ENCODE data around the gene ZBTB1. TPM values are rescaled to one million over a fixed set of nuclear protein-coding genes. Genes with fewer than 3 reads are reported as not detected.

ZBTB1 gene, protein sequence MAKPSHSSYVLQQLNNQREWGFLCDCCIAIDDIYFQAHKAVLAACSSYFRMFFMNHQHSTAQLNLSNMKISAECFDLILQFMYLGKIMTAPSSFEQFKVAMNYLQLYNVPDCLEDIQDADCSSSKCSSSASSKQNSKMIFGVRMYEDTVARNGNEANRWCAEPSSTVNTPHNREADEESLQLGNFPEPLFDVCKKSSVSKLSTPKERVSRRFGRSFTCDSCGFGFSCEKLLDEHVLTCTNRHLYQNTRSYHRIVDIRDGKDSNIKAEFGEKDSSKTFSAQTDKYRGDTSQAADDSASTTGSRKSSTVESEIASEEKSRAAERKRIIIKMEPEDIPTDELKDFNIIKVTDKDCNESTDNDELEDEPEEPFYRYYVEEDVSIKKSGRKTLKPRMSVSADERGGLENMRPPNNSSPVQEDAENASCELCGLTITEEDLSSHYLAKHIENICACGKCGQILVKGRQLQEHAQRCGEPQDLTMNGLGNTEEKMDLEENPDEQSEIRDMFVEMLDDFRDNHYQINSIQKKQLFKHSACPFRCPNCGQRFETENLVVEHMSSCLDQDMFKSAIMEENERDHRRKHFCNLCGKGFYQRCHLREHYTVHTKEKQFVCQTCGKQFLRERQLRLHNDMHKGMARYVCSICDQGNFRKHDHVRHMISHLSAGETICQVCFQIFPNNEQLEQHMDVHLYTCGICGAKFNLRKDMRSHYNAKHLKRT
- 10 to 100 TPM; 34.3 to 74.0 (median 43.2) TPM for total RNA-seq

- Histone ChIP-seq H3K27ac (peak within 1 kb of the TSS; percentile 95 to 100 (median 100)), H3K27me3 (no peaks in the 10 kb centered on the region), H3K9me3 (no peaks in the 10 kb centered on the region), H3K4me3 (peak within 1 kb of the TSS; percentile 42 to 88 (median 65)), H3K36me3 (no peaks in the 10 kb centered on the region), H3K4me1 (peaks cover 47 to 75% (median 58%) of the 10 kb centered on the region in 4 donors)
- TF ChIP-seq EP300 (IDR thresholded peaks at IDR 0.05) (no peak), POLR2A (IDR thresholded peaks at IDR 0.05) (peak in 3 of 4 donors; percentile 80 to 93 (median 92)), POLR2AphosphoS5 (IDR thresholded peaks at IDR 0.05) (peak; percentile 53 to 83), CTCF (IDR thresholded peaks at IDR 0.05) (peak in 2 of 6 experiments; percentile 7 to 18)
- peak; percentile 81 to 86 for ATAC-seq (ENCODE audit: low FRiP score in 2 of 2)
- 1 to 2% methylated on average over 13 to 16 of the region's 63 CpGs for WGBS, 2 donors
- peak; percentile 90 to 97 for DNase-seq
Observed at GRCh38 chr14:64504310-64504896, at the start of gene ZBTB1. ZBTB1 (plus strand) TSS chr14:64504770; CDS start chr14:64521505, 16,735 bp downstream.

GRCh38 chr14:64459405-64460136 is 45.0 kb upstream of the ZBTB1 start:
- H3K27me3 ChIP-seq: no peaks in the 10 kb centered on the region
- ATAC-seq (ENCODE audit: low FRiP score in 2 of 2) (no peak), DNase-seq (no peak)
- no peaks in the 10 kb centered on the region for H3K9me3 ChIP-seq
- no peak overlapping the region for H3K27ac ChIP-seq
- no peak for TF ChIP-seq POLR2A (IDR thresholded peaks at IDR 0.05)
- TF ChIP-seq POLR2AphosphoS5 (IDR thresholded peaks at IDR 0.05): no peak
- TF ChIP-seq CTCF (IDR thresholded peaks at IDR 0.05): no peak
- no peak for TF ChIP-seq EP300 (IDR thresholded peaks at IDR 0.05)
- H3K4me3 ChIP-seq: no peak overlapping the region
- WGBS, 2 donors: 66 to 69% methylated on average over 4 of the region's 4 CpGs
- peaks cover 2 to 3% (median 2%) of the 10 kb centered on the region in 4 donors for H3K4me1 ChIP-seq
- peaks cover 3 to 18% (median 4%) of the 10 kb centered on the region in 4 donors for H3K36me3 ChIP-seq

GRCh38 chr14:64461221-64461620 is 43.3 kb upstream of the ZBTB1 start:
- H3K36me3 ChIP-seq: peaks cover 0 to 4% (median 1%) of the 10 kb centered on the region in 4 donors
- no peak for TF ChIP-seq CTCF (IDR thresholded peaks at IDR 0.05)
- no peak for TF ChIP-seq POLR2AphosphoS5 (IDR thresholded peaks at IDR 0.05)
- TF ChIP-seq EP300 (IDR thresholded peaks at IDR 0.05): no peak
- no peak for TF ChIP-seq POLR2A (IDR thresholded peaks at IDR 0.05)
- H3K27ac ChIP-seq: no peak overlapping the region
- H3K4me1 ChIP-seq: peaks cover 9 to 17% (median 12%) of the 10 kb centered on the region in 4 donors
- peaks cover 0 to 11% (median 0%) of the 10 kb centered on the region in 4 donors for H3K27me3 ChIP-seq
- H3K4me3 ChIP-seq: no peak overlapping the region
- DNase-seq (no peak), ATAC-seq (ENCODE audit: low FRiP score in 2 of 2) (no peak)
- no peaks in the 10 kb centered on the region for H3K9me3 ChIP-seq
- WGBS, 2 donors: 85 to 87% methylated on average over 3 of the region's 3 CpGs

GRCh38 chr14:64463195-64463594 is 41.4 kb upstream of the ZBTB1 start:
- Histone ChIP-seq H3K4me1 (peaks cover 9 to 20% (median 13%) of the 10 kb centered on the region in 4 donors), H3K27ac (no peak overlapping the region), H3K4me3 (no peak overlapping the region), H3K9me3 (no peaks in the 10 kb centered on the region), H3K27me3 (peaks cover 0 to 11% (median 0%) of the 10 kb centered on the region in 4 donors), H3K36me3 (peaks cover 0 to 3% (median 1%) of the 10 kb centered on the region in 4 donors)
- 96 to 97% methylated on average over 2 of the region's 2 CpGs for WGBS, 2 donors
- ATAC-seq (ENCODE audit: low FRiP score in 2 of 2): no peak
- no peak for TF ChIP-seq EP300 (IDR thresholded peaks at IDR 0.05)
- TF ChIP-seq CTCF (IDR thresholded peaks at IDR 0.05): no peak
- TF ChIP-seq POLR2AphosphoS5 (IDR thresholded peaks at IDR 0.05): no peak
- no peak for TF ChIP-seq POLR2A (IDR thresholded peaks at IDR 0.05)
- no peak for DNase-seq

Measured in upper lobe of left lung (tissue), 6 donors.